ENCODE data around the gene HHAT. TPM values are rescaled to one million over a fixed set of nuclear protein-coding genes. Genes with fewer than 3 reads are reported as not detected.

HHAT gene
- total and polyA plus RNA-seq, 2 donors (not counting 3 experiments of a cell fraction or from before 2014, with no cell fraction given) = 2.4 to 4.3 TPM

GRCh38 chr1:210456731-210457255 is 128.1 kb downstream of the HHAT start:
- BruUV-seq (replicated peaks) = no TSS peak
- no peak for FAIRE-seq
- Histone ChIP-seq H3K9ac (replicated peaks; ENCODE audit: extremely low read depth, insufficient read depth, low read length) (no peak overlapping the region), H3K79me2 (ENCODE audit: control insufficient read depth, insufficient read depth, low read length) (no peaks in the 10 kb centered on the region), H4K20me1 (replicated peaks; ENCODE audit: control insufficient read depth, extremely low read depth, insufficient read depth, low read length) (no peaks in the 10 kb centered on the region), H3K9me1 (replicated peaks; ENCODE audit: control insufficient read depth, extremely low read depth, insufficient read depth, low read length) (no peaks in the 10 kb centered on the region), H3K4me2 (ENCODE audit: insufficient read depth, low read length) (no peak overlapping the region), H3K9me3 (replicated peaks; ENCODE audit: control insufficient read depth, insufficient read depth, low read length) (no peaks in the 10 kb centered on the region), H2AFZ (ENCODE audit: low read depth, low read length) (no peak overlapping the region), H3K27ac (ENCODE audit: insufficient read depth, low read depth, low read length) (no peak overlapping the region), H3K36me3 (ENCODE audit: control insufficient read depth in 2 of 2, extremely low read depth in 1 of 2, insufficient read depth in 2 of 2, low read length in 2 of 2) (no peaks in the 10 kb centered on the region), H3K4me3 (replicated peaks in 1 of 3; ENCODE audit: insufficient read depth in 1 of 3, low read depth in 1 of 3, low read length in 3 of 3) (no peak overlapping the region), H3K4me1 (ENCODE audit: control insufficient read depth, extremely low read depth, insufficient read depth, low read length) (no peaks in the 10 kb centered on the region), H3K27me3 (ENCODE audit: control insufficient read depth in 2 of 2, insufficient read depth in 2 of 2, low read length in 2 of 2) (peaks cover 0 to 3% of the 10 kb centered on the region in 2 experiments)
- TF ChIP-seq MAX (IDR thresholded peaks at IDR 0.05; ENCODE audit: insufficient read depth, insufficient read length) = no peak
- TF ChIP-seq MYC (IDR thresholded peaks at IDR 0.05; ENCODE audit: low read depth, low read length) = no peak
- TF ChIP-seq POLR2AphosphoS5 (IDR thresholded peaks at IDR 0.05; ENCODE audit: insufficient read depth, low read depth, low read length) = no peak
- TF ChIP-seq EZH2 (IDR thresholded peaks at IDR 0.05; ENCODE audit: borderline replicate concordance, low read depth, low read length, severe bottlenecking) = no peak
- TF ChIP-seq JUN (IDR thresholded peaks at IDR 0.05; ENCODE audit: borderline replicate concordance, insufficient read depth, insufficient read length, low read depth) = no peak
- intact Hi-C loops (cut with micrococcal nuclease) = no loop called here
- dilution Hi-C loops (cut with MboI; ENCODE audit: extremely low pct_ligation_motif_present, low sequenced_read_pairs) = no loop called here
- POLR2A ChIA-PET = no interaction called here
- DNase-seq (ENCODE audit: low read depth, low spot score) = no peak
- CTCF ChIA-PET = interaction anchor here (0.8 kb wide), 2 partner anchors 8 to 9 kb away, joined by 3 to 4 read pairs; no protein-coding TSS in a partner anchor

GRCh38 chr1:210457568-210457967 is 128.9 kb downstream of the HHAT start:
- FAIRE-seq = no peak
- no peaks in the 10 kb centered on the region for H4K20me1 ChIP-seq (replicated peaks; ENCODE audit: control insufficient read depth, extremely low read depth, insufficient read depth, low read length)
- no peaks in the 10 kb centered on the region for H3K9me3 ChIP-seq (replicated peaks; ENCODE audit: control insufficient read depth, insufficient read depth, low read length)
- no TSS peak for BruUV-seq (replicated peaks)
- dilution Hi-C loops (cut with MboI; ENCODE audit: extremely low pct_ligation_motif_present, low sequenced_read_pairs) = no loop called here
- no peaks in the 10 kb centered on the region for H3K9me1 ChIP-seq (replicated peaks; ENCODE audit: control insufficient read depth, extremely low read depth, insufficient read depth, low read length)
- intact Hi-C loops (cut with micrococcal nuclease) = no loop called here
- no peak overlapping the region for H3K9ac ChIP-seq (replicated peaks; ENCODE audit: extremely low read depth, insufficient read depth, low read length)
- CTCF ChIA-PET = interaction anchor here (0.8 kb wide), 1 partner anchor 9 kb away, joined by 4 read pairs; no protein-coding TSS in a partner anchor
- H2AFZ ChIP-seq (ENCODE audit: low read depth, low read length) = no peak overlapping the region
- peaks cover 0 to 3% of the 10 kb centered on the region in 2 experiments for H3K27me3 ChIP-seq (ENCODE audit: control insufficient read depth in 2 of 2, insufficient read depth in 2 of 2, low read length in 2 of 2)
- no peaks in the 10 kb centered on the region for H3K4me1 ChIP-seq (ENCODE audit: control insufficient read depth, extremely low read depth, insufficient read depth, low read length)
- no peak overlapping the region for H3K4me3 ChIP-seq (replicated peaks in 1 of 3; ENCODE audit: insufficient read depth in 1 of 3, low read depth in 1 of 3, low read length in 3 of 3)
- TF ChIP-seq MAX (IDR thresholded peaks at IDR 0.05; ENCODE audit: insufficient read depth, insufficient read length) = no peak
- no peak for TF ChIP-seq EZH2 (IDR thresholded peaks at IDR 0.05; ENCODE audit: borderline replicate concordance, low read depth, low read length, severe bottlenecking)
- TF ChIP-seq CTCF (IDR thresholded peaks at IDR 0.05; ENCODE audit: extremely low read depth in 1 of 2, insufficient read depth in 1 of 2, low read depth in 1 of 2, low read length in 2 of 2) = no peak
- no peak overlapping the region for H3K4me2 ChIP-seq (ENCODE audit: insufficient read depth, low read length)
- no peak overlapping the region for H3K27ac ChIP-seq (ENCODE audit: insufficient read depth, low read depth, low read length)
- POLR2A ChIA-PET = no interaction called here
- H3K36me3 ChIP-seq (ENCODE audit: control insufficient read depth in 2 of 2, extremely low read depth in 1 of 2, insufficient read depth in 2 of 2, low read length in 2 of 2) = no peaks in the 10 kb centered on the region
- no peak for DNase-seq (ENCODE audit: low read depth, low spot score)
- no peaks in the 10 kb centered on the region for H3K79me2 ChIP-seq (ENCODE audit: control insufficient read depth, insufficient read depth, low read length)
